Left lobe of liver (tissue), 2 donors: Measurements from ENCODE around the gene ALPP. TPM values are rescaled to one million over a fixed set of nuclear protein-coding genes. Genes with fewer than 3 reads are reported as not detected.
"Not testable (repeated sequence)": the region's sequence is repeated elsewhere in the genome, so short reads cannot be mapped to it uniquely, and the experiment has no call there.

Experiments used
- ATAC-seq: fragments of 200-7000 bp; cut with Tn5 transposase; one replicate; pipeline ENCODE4 v1.9.1; 2020; ENCODE audit warnings: mild to moderate bottlenecking, moderate library complexity
- DNase-seq: peaks from one replicate; pipeline ENCODE4 v3.0.0-alpha.2; 2020; ENCODE audit warnings: low spot score
- total RNA-seq: library from RNA; stranded (reverse); gene quantifications from one replicate; pipeline ENCODE4 v1.2.1, GENCODE V29; 2021
- donor health status: DM: no; HTN: no; CAD: no; lungs with moderate emphysema.
- donor health status: DM: no; HTN: yes; CAD: no.

ALPP gene
- total RNA-seq = 0.20 TPM

DNA sequence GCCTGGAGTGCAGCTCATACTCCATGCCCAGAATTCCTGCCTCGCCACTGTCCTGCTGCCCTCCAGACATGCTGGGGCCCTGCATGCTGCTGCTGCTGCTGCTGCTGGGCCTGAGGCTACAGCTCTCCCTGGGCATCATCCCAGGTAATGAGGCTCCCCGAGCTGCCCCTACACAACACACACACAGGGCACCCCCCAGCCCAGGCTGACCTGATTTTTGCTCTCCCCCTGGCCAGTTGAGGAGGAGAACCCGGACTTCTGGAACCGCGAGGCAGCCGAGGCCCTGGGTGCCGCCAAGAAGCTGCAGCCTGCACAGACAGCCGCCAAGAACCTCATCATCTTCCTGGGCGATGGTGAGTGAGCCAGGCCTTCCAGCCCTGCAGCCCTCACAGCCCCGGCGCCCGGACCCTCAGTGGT, at the start of gene ALPP:
Gene ALPP, plus strand, starts transcription at position 17 of the 417 bp plus-strand sequence. Its CDS starts 52 bp downstream, at position 69.
- not testable (repeated sequence) for DNase-seq

DNA sequence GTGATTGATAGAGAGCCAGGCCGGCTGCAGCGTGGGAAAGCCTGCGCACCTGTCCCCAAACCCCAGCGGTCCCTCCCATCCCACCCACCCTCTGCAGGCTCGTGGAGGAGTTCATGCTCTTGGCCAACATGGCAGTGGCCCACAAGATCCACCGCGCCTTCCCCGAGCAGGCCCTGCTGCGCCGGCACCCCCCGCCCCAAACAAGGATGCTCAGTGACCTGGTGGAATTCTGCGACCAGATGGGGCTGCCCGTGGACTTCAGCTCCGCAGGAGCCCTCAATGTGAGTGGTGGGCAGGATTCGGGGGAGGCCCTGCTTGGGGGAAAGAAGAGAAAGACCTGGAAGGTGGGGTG, 48.9 kb upstream of the ALPP start:
- ATAC-seq = no peak
- no peak for DNase-seq

More for the DNA sequence above, at the start of gene ALPP:
- ATAC-seq = not testable (repeated sequence)

DNA sequence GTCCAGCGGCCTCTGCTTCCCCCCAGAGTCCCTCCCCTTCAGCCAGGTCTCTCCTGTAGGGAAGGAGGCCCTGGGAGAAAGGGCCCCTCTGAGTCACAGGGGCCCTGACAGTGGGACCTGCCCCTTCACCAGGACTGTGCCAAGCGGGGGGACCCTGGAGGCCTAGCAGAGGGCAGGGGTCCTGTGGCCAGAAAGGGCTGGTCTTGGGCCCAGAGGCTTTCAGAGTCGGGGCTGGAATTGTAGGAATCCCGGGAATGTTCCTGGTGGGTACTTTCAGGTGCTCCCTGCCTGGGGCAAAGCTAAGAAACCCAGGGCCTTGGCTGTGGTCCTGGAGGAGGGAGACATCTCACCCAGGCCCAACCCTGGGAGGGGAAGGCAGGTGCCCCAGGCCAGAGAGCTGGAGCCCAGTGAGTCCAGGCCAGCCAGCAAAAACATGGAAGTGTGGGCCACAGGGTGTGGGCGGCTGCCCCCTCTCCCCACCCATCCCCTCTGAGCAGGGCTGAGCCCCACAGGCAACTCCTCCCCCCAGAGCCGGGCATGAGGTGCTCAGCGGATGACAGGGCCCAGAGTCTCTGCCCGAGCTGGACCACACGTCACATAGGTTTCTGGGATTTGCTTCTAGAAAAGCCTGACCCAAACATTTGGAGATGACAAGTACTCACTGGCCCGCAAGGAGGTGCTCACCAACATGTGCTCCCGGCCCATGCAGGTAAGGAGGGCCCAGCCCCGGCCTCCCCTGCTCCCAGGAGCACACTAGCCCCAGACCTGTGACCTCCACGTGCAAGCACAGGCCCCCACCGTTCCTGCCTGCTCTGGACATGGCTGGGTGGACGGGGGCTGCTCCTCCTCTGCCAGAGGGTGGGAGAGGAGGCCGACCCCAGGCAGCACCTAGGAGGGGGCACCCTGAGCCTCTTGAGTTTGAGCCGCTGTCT, 48.2 kb upstream of the ALPP start:
- DNase-seq (no peak), ATAC-seq (no peak)

DNA sequence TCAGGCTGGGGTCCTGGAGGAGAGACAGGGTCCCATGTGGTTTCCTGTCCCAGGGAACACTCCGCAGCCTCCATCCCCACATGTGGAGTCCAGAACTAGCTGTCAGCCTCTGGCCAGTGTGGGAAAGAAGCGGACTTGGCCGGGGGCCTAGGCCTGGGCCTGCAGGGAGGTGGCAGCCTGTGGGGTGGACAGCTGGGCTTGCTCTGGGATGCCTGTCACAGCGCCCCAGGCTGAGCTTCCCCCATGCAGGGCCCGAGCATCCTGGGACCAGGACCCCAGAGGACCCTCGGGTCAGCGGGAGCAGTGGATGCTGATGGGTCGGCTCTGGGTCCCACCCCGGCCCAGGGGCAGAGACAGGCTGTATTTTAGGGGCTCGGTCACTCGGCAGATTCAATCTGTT, 47.5 kb upstream of the ALPP start:
- DNase-seq, ATAC-seq: not testable (repeated sequence)

DNA sequence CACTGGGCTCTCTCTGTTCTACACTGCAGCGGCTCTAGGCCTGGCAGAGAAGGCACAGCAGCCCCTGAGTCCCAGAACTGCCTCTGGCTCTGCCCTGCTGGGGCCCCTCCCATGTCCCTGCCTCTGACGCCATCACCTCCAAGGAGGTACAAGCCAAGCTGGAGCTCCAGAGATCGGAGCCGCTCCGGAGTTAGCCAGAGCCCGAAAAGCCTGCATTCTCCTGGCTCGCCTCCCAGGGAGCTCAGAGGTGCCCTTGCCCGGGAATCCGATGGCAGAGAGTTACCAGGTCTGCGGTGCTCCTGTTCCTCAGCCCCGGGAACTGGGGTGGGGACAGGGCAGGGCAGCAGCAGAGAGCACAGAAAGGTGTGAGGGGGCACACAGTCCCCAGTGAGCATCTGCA, 46.9 kb upstream of the ALPP start:
- ATAC-seq, DNase-seq: not testable (repeated sequence)

DNA sequence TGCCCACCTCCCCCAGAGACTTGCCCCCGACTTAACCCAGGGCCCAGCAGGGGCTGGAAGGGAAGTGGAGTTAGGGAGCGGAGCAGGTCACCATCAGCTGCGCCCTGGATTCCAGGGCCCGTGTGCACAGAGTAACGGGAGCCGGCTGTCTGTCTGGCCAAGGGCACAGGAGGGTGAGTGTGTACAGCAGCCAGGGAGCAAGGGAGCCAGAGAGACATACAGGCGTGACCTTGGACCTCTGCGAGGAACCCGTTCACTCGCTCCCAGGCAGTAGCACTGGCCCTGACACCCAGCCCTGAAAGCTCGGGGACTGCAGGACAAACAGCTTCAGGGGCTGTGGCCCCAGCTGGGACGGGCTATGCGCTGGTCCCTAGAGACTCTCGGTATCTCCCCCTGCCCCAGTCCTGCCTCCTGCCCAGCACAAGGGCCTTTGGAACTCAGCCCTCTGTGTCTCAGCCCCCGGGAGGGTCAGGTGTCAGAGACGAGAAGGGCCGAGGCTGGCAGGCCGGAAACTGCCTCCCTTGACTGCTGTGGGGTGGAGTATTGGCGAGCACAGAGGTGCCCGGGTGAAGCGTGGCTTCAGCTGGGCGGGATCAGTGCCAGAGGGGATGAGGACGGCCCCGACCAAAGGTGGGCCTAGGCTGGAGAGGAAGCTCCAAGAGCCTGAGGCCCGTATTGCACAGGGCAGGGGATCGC, 46.2 kb upstream of the ALPP start:
- ATAC-seq (peak; percentile 88), DNase-seq (peak; percentile 63)

DNA sequence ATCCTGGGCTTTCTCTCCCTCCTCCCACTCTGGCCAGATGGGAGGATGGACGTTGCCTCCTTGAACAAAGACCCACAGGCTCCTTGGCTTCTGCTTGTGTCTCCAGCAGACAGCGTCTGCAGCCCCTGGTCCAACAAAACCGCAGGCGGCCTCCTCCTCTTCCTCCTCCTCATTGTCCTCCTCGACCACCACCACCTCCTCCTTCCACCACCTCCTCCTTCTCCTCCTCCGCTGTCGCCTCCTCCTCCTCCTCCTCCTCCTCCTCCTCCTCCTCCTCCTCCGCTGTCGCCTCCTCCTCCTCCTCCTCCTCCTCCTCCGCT, 45.7 kb upstream of the ALPP start:
- DNase-seq (no peak), ATAC-seq (no peak)

DNA sequence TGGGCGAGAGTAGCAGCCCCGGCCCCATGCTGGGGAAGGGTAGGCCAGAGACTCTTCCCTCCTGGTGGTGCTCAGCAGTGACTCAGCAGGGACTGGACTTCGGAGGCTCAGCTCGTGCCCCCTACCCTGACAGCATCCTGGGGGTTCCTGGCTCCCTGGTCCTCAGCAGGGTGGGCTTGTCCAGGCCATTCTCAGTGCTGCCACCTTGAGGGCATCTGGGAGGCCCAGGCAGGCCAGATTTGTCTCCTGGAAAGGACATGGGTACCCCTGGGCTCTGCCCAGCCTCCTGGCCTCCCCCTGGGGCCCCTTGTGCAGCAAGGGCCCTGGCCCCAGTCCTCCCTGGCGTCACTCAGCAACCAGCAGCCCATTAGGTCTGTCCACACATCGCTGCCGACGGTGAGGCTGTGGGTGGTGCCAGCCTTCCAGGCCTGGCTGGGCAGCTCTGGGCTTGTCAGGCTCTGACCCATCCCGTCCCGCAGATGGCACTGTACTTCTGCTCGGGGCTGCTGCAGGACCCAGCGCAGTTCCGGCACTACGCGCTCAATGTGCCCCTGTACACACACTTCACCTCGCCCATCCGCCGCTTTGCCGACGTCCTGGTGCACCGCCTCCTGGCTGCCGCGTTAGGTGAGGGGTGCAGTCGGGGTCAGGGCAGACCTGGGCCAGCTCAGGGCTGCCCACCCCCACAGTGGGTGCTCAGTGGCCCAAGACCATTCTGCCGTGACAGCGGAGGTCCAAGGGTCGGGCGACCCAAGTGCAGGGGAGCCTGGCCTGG, 45.0 kb upstream of the ALPP start:
- ATAC-seq (no peak), DNase-seq (no peak)

DNA sequence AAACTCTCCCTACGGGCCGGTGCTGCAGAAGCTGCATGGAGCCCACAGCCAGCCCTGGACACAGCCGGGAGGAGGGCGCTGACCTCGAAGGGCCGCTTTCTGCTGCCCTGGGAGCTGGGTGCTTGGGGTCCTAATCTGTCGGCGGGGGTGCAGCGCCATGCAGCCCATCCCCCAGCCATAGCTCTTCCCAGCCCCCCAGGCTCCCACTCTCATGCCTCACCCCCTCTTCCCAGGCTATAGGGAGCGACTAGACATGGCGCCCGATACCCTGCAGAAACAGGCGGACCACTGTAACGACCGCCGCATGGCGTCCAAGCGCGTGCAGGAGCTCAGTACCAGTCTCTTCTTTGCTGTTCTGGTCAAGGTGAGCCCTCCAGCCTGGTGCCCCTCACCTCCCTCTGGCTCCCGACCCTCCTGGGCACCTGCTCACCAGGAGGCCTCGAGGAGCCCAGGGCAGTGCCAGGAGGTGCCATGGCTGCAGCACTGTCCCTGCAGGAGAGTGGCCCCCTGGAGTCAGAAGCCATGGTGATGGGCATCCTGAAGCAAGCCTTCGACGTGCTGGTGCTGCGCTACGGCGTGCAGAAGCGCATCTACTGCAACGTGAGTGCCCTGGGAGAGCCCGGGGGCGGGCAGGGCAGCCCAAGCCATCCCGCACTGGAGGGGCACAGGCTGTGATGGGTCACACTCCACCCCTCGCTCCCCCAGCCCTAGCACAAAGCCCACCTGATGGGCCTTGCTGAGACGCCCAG, 44.2 kb upstream of the ALPP start:
- peak; percentile 39 for DNase-seq
- not testable (repeated sequence) for ATAC-seq

DNA sequence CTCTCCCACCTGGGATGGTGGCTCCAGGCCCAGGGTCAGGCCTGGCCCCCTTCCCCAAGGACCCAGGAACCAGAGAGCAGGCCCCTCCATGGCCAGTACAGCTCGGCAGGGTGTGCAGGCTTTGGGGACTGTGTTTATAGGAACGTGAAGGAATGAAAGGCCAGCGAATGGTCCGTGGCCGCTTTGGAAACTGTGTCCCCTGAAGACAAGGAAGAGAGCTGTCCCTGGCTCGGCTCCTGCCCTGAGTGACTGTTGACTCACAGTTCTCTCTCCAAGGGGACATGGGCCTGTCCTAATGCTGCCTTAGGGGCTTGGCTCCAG, 43.7 kb upstream of the ALPP start:
- not testable (repeated sequence) for ATAC-seq, DNase-seq

DNA sequence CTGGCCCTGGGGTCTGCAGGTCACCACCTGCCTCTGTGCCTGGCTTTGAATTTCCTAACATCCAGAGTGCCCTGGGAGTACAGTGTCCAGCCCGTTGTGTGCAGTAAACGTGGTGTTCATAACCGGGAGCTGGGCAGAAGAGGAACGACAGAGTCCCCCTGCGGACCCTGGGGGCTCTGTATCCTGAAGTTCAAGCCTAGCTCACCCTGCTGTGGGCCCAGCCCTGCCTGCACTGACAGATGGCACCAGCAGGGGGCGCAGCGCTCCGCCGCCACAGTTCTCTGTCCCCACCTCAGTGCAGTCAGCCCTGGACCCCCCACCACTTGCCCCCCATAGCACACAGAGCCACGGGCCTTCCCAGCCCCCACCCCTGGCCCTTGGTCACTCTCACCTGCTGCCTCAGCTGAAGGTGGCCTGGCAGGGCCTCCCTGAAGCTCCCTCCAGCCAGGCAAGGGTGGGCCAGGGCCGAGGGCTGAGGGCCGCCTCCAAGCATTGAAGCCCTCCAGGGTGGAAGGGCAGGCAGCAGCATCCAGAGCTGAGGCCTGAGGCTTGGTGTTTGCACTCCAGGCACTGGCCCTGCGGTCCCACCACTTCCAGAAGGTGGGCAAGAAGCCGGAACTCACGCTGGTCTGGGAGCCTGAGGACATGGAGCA, 43.2 kb upstream of the ALPP start:
- ATAC-seq (peak; percentile 63), DNase-seq (peak; percentile 48)

DNA sequence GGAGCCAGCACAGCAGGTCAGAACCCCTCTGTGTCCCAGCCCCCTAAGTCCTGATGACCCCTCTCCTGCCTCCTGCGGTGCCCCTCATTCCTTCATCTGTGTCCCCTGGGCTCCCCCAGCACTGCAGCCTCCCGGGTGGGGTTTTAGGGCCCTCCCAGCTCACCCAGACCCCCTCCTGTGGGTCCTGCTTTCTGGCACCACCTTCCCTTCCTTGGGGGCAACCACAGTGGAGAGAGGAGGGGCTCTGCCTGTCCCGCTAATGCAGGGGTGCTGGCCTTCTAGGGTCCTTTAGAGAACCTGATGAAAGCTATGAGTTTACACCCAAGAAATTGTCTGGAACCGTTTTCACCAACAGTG, 42.7 kb upstream of the ALPP start:
- DNase-seq (peak; percentile 28), ATAC-seq (no peak)

DNA sequence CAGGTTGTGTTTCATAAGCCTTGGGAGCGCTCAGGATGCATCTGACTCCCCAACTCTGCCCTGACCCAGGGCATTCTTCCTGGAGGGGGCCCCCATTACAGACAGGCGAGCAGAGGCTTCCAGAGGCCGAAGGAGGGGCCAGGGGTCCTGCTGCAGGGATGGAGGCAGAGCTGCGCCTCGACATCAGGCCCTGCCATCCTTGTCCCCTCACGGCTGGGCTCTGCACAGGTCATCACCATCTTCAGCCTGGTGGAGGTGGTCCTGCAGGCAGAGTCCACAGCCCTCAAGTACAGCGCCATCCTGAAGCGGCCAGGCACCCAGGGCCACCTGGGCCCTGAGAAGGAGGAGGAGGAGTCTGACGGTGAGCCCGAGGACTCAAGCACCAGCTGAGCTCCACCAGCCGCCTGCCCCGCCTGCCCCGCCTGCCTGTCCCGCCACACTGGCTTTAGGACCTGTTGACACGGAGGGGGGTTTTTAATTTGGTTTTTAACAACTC, 42.3 kb upstream of the ALPP start:
- DNase-seq (peak; percentile 37), ATAC-seq (no peak)

DNA sequence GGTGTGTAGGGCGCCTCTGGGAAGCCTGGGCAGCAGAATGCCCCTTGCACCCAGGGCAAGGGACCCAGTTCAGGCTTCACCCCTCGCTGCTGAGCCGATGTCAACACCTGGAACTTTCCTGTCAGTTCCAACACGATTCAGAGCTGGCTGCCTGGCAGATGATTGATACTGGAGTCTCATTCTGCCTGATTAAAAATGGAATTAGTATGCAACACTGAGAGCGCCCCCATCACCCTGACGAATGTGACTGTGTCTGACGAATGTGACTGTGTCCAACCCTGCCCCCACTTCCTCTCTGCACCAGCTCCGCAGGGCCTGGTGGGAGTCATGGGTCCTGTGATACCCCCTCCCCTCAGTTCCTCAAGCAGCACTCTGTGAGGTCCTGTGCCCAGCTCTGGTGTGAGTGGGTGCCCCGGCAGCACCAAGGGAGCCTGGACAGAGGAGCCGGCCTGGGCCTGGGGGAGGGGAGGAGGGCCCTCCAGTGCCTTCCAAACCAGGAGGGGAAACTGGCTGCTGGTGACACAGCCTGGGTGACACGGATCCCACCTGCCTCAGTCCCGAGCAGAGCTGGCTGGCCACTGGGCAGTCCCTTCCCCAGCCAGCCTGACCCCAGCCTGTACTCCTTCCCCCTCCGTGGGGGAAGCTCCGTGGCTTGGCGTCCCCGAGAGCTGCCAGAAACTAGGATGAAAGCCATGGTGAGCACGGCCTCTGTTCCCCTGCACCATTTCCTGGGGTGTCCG, 41.4 kb upstream of the ALPP start:
- ATAC-seq (no peak), DNase-seq (peak; percentile 28)

DNA sequence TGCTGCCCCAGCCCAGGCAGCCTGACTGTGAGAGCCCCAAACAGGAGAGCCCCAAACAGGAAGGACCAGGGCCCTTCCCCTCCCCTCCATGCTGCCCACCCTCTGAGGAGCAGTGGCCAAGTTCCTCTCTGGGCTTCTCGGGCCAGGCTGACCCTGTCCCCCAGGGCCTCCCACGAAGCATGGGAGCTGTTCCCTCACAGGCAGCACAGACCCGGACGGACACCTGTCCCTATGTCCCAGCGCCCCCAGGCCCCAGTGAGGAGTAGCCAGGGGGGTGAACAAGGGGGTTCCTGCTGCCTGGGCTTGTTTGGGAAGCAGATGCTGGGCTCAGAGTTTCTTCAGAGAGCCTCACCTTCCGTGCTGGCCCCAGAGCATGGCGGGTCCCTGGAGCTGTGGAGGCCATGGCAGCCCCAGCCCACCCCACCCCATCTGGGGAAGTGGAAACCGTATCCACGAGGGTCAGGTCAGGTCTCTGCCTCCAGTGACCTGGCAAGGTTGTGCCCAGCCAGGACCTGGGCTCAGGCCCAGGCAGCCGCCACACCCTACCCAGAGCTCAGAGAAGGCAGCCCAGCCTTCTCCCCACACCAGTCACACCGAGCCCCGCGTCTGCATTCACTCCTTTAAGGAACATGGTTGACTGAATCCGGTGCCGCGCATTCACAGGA, 40.3 kb upstream of the ALPP start:
- ATAC-seq = peak; percentile 75
- DNase-seq = not testable (repeated sequence)

DNA sequence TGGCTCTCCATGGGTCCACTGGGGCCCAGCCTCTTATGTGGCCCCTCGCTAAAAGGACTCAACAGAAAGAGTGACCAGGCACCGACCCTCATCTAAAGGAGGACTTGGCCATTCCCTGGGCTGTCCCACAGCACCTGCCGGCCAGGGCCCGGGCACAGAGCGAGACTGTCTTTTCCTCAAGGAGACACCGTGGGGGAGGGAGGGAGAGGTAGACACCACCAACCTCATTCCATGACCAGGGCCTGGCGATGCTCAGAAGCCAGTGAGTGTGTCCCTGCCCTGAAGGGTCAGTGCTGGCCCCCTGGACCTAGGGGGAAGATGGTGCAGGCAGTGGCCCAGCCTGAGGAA, 39.8 kb upstream of the ALPP start:
- ATAC-seq (peak; percentile 4), DNase-seq (no peak)

DNA sequence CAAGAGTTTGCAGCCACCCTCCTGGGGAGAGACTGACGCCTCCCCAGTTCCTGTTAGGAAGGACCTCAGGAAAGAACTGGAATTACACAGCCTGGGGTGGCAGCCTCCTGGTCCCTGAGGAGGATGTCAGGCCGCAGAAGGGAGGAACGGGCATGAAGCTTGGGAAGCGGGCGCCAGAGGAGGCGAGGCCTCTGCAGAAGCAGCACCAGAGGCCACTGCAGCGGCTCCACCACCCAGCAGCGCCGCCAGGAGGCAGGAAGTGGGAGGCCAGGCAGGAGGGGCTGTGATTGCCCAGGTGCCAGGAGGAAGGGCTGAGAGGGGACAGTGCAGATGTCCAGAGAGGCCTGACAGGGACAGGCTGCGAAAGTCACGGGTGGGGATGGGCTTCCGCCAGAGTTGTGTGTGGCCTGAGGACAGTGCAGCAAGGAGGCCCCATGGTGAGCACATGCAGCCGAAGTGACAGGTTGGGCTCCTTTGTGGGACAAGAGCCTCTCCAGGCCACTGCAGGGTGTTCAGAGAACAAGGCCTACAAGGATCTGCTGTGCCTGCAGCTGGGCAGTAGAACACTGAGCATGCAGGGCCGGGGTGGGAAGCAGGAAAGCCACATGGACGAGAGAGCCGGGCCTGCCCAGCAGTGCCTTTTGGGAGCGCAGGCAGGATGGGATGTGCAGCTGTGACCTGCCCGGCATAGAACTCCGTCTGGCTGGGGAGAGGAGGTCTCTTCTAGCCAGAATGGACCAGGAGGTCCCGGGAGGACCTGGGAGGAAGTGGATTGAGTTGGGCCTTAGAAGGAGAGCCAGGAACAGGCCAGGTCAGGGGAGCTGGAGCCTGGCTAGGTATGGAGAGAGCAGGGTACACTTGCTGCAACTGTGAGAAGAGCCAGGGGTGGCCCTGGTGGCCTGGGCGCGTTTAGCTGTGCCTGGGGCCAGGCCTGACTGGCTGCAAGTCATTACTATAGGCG, 39.1 kb upstream of the ALPP start:
- DNase-seq (no peak), ATAC-seq (no peak)
